ENCODE results near the gene MAGI2.

MAGI2 gene

GRCh38 chr7:78412216-78412858 is 1041.1 kb downstream of the MAGI2 start:
- DNase-seq (ENCODE audit: low spot score), result no peak

- DNase-seq (ENCODE audit: low spot score), result no peak
These were observed 1046.4 kb downstream of the MAGI2 start for GRCh38 chr7:78407031-78407430.

DNA sequence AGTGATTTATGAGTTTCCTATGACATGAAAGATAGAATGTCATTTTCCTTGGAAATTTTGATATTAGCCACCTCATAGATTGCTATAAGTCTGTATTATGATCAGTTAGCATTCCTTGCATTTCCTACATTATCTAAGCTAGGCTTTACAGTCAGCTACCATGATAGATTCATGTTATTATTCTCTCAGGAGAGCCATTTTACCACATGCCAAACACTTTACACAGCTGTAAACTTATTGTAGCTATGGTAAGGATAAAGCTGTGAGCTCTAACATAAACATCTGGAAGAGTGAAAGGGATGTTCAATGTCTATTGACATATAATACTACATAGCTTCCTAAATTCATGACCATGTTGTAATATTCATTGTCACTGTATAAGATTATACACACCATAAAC is 1046.9 kb downstream of the MAGI2 start:
- DNase-seq (ENCODE audit: low spot score), result no peak

GRCh38 chr7:78402096-78402495 is 1051.4 kb downstream of the MAGI2 start:
- DNase-seq (ENCODE audit: low spot score), result no peak

DNA sequence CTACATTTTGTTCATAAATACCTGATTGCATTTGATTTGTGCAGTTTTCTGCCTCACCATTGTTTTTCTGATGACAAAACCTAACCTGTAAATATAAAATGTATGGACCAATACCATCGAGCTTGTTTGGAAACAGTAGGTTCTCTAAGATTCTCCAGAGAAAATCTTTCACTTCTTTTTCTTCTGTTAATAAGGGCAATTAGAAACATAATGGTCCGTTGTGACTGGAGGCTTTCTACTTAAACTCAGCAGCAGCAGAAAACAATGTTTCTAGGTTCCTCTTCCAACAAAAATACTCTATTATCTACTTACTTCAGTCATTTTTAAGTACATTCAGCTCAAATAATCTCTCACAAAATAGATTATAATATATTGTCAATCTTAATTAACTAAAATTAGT is 1053.4 kb downstream of the MAGI2 start:
- DNase-seq (ENCODE audit: low spot score), result no peak

- no peak for DNase-seq (ENCODE audit: low spot score)
These were observed 1054.3 kb downstream of the MAGI2 start for GRCh38 chr7:78399033-78399769.

DNA sequence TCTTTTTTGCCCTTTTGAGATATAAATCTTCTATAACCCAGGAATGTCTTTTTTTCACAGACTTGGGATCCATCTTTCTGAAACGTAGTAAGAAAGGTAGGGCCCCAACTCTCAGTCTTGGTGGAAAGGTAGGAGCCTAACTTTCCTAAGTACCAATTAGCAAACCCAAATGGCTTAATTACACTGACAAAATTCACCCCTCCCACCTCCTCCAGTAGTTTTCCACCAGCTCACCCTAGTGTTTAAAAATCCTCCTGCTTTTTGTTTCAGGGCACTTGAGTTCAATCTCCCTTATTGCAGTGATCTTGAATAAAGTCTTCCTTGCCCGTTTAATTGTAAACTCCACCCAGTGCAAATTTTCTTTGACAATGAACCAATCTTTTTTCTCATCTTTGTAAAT is 1054.9 kb downstream of the MAGI2 start:
- peak; percentile 34 for DNase-seq (ENCODE audit: low spot score)

GRCh38 chr7:78398081-78398480 is 1055.4 kb downstream of the MAGI2 start:
- DNase-seq (ENCODE audit: low spot score), result peak; percentile 64

DNA sequence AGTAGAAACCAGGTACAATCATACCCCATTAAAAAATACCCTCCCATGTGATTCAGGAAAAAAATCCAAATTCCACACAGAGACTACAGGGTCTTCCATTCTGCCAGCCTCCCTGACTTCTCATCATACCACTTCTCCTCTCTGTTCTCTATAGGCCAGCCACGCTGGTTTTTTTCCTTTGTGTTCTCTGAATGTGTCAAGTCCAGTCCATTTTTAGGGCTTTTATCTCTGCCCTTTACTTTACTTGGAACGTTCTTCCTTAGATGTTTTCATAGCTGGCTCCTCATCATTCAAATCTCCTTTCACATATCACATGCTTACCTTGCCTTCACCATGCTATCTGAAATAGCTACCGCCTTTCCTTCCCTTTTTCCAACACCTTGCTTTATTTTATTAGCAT is 1057.3 kb downstream of the MAGI2 start:
- DNase-seq (ENCODE audit: low spot score), result no peak

DNA sequence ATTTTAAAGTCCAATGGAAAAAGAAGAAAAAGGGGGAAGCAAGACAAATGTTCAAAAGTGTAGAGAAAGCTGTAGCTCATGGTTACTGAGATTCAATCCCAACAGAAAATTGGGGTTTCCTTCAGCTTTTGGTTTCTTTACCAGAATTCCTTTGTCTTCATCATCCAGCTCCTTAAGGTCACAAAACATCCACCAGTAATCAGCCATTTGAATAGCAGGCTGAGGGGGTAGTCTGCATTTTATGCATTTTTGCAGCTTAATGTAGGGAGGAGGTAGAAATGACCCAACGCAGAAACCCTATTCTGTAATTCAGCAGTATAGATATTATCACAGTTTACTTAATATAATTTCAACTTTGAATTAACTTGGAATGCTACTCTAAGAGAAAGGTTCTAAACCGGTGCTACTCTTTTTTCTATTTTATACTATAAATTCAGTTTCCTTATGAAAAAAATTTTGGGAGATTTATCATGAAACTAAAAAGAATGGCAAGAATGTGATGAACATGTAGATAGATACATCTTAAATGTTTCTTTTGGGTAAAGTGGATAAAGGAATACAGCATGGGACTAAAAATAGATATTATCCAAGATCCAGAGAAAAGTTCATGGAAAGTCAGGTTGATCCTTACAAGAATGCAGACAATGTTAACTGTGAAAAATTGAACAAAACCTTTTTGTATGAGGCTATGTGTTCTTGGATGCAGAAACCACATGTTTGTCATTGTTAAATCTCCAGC is 1058.0 kb downstream of the MAGI2 start:
- DNase-seq (ENCODE audit: low spot score), result no peak

GRCh38 chr7:78389022-78389421 is 1064.4 kb downstream of the MAGI2 start:
- DNase-seq (ENCODE audit: low spot score), result no peak

DNA sequence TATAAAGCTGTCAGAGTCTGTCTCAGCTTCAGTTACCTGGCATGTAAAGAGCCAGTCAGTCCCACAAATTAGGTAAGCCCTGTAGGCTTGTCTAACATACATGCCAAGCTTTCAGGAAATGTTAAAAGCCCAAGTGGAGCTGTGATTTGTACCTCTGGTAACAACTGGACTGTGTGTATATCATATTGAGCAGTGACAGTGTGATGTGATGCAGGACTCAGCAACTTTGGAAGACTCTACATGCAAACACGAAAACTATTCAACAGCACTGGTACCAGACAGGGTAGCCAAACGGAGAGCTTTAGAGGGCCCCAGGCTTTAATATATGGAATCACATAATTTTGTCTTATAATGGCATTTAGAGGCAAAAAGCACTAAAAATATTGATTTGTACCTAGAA is 1066.9 kb downstream of the MAGI2 start:
- DNase-seq (ENCODE audit: low spot score), result no peak

GRCh38 chr7:78383096-78383880 is 1070.2 kb downstream of the MAGI2 start:
- no peak for DNase-seq (ENCODE audit: low spot score)

DNA sequence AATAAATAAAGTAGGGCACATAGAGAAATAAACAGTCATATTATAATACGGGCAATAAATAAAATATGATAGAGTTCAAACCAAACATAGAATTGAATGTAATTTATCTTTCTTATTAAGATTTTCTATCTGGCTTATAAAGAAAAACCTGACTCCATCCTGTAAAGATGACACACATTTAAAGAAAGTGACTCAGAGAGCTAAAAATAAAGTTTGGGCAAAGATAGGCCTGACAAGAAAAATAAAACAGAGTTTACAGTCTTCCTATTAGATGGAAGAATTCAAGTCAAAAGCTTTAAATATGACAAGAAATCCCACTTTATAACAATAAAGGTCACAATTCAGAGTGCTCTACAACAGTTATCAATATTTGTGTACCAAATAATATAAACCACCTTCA is 1074.3 kb downstream of the MAGI2 start:
- no peak for DNase-seq (ENCODE audit: low spot score)

DNA sequence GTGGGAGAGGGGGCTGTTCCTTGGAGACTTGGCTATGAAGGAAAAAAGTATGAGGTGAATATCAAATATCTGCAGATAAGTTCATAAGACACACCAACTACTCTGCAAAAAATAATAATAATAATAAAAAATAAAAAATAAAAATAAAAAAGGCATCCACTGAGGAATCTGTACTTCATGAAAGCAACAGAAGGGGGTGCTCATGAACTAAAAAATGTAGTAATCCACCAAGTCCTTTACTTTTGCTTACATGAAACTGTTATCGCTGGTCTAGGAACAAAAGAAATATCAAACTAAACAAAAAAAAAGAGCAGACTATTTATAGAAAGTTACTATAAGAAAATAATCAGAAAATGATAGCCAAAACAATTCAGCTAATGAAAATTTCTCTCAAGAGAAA is 1075.9 kb downstream of the MAGI2 start:
- DNase-seq (ENCODE audit: low spot score), result no peak

- DNase-seq (ENCODE audit: low spot score), result no peak
These were observed 1082.5 kb downstream of the MAGI2 start for GRCh38 chr7:78370936-78371335.

GRCh38 chr7:78368771-78369170 is 1084.7 kb downstream of the MAGI2 start:
- DNase-seq (ENCODE audit: low spot score), result no peak

DNA sequence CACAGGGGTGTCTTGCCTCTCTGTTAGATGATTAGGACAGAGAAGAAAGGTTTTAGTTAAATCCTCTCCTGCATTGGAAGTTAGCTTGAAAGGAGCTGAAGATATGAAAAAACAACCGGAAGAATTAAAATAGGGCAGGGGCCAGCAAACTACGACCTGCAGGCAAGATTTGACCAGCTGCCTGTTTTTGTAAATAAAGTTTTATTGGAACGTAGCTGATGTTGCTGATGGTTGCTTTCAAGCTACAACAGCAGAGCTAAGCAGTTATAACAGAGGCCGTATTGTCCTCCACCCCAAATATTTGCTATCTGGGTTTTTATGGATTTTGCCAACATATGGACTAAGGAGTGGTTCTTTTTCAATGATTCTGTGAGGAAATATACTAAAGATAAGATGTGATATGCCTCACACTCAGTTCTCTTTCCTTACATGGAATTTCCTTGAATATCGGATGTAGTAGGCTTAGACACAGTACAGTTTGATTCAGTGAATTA is 1086.1 kb downstream of the MAGI2 start:
- no peak for DNase-seq (ENCODE audit: low spot score)

GRCh38 chr7:78363866-78364265 is 1089.6 kb downstream of the MAGI2 start:
- DNase-seq (ENCODE audit: low spot score), result no peak

DNA sequence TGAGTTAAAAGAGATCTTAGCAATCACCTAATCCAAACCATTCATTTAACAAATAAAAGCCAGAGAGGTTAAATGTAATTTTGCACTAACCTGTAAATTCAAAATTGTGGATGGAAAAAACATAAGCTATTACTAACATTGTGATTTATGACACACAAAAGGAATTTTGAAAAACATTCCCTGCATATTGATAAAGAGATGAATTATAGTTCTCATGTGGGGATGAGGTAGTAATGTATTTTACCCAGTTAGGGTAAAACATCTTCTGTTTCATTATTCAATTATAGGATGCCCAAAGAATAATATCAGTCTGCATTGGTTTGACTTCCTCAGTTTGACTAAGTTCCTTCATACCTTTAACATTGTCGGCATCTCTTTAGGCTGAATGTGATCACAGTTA is 1093.6 kb downstream of the MAGI2 start:
- no peak for DNase-seq (ENCODE audit: low spot score)

- no peak for DNase-seq (ENCODE audit: low spot score)
These were observed 1095.8 kb downstream of the MAGI2 start for GRCh38 chr7:78357709-78358108.

DNA sequence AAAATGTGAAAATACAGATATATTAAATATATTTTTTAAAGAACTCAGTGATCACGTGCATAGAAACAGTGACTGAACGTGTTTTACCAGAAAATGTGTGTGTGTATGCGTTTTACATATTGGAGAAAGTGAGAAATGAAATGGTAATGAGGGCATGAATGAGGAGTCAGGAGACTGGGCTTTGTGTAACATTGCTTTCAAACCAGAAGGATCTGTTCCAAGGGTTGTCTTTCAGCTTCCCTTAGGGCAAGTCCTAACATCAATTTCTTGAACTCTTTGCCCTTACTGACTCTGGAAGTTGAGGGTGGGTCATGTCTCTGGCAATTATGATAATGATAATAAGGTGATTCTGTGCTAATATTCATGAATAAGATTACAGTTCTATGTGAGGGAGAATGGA is 1097.6 kb downstream of the MAGI2 start:
- no peak for DNase-seq (ENCODE audit: low spot score)
